NCI-H526 (cell line): ENCODE measurements around the gene NAPA.

ENCODE experiments used
- DNase-seq, 2 experiments: peaks; one replicate each; lab custom pipeline; 2025; lab: John Stamatoyannopoulos, UW

NAPA gene

GRCh38 chr19:47523473-47523872, 8.6 kb upstream of the NAPA start:
- peak in 1 of 2 experiments; percentile 22 for DNase-seq

- no peak for DNase-seq
Measured at GRCh38 chr19:47521473-47522180, 6.8 kb upstream of the NAPA start.

- no peak for DNase-seq
Measured at GRCh38 chr19:47520839-47521238, 6.0 kb upstream of the NAPA start.

- no peak for DNase-seq
Measured at GRCh38 chr19:47520343-47520806, 5.5 kb upstream of the NAPA start.

GRCh38 chr19:47518854-47519253, 4.0 kb upstream of the NAPA start:
- no peak for DNase-seq

GRCh38 chr19:47518139-47518538, 3.3 kb upstream of the NAPA start:
- no peak for DNase-seq

GRCh38 chr19:47514151-47514868, 553 bp downstream of the NAPA start:
- no peak for DNase-seq

- DNase-seq: no peak
Measured at GRCh38 chr19:47512948-47513319, 1.9 kb downstream of the NAPA start.

GRCh38 chr19:47512183-47512947, 2.5 kb downstream of the NAPA start:
- DNase-seq: no peak

- DNase-seq: no peak
Measured at GRCh38 chr19:47511681-47512080, 3.2 kb downstream of the NAPA start.

- DNase-seq: no peak
Measured at GRCh38 chr19:47511128-47511517, 3.7 kb downstream of the NAPA start.

- no peak for DNase-seq
Measured at GRCh38 chr19:47510516-47511127, 4.2 kb downstream of the NAPA start.

- no peak for DNase-seq
Measured at GRCh38 chr19:47509973-47510372, 4.9 kb downstream of the NAPA start.

GRCh38 chr19:47509170-47509847, 5.6 kb downstream of the NAPA start:
- DNase-seq: no peak

- DNase-seq: no peak
Measured at GRCh38 chr19:47508721-47509120, 6.1 kb downstream of the NAPA start.

- no peak for DNase-seq
Measured at GRCh38 chr19:47507924-47508553, 6.8 kb downstream of the NAPA start.

- no peak for DNase-seq
Measured at GRCh38 chr19:47507012-47507411, 7.9 kb downstream of the NAPA start.

- no peak for DNase-seq
Measured at GRCh38 chr19:47506459-47506858, 8.4 kb downstream of the NAPA start.

- DNase-seq: no peak
Measured at GRCh38 chr19:47505506-47505905, 9.4 kb downstream of the NAPA start.

- DNase-seq: no peak
Measured at GRCh38 chr19:47503826-47504150, 11.1 kb downstream of the NAPA start.

GRCh38 chr19:47503130-47503825, 11.6 kb downstream of the NAPA start:
- DNase-seq: no peak
